CD4-positive, alpha-beta T cell treated with Interleukin-2 at 100 ng/mL for 4 hours (primary cell): Measurements from ENCODE around the gene NR6A1.
"Not testable (repeated sequence)": the region's sequence is repeated elsewhere in the genome, so short reads cannot be mapped to it uniquely, and the experiment has no call there.

Source experiments
- DNase-seq: peaks from one replicate; pipeline ENCODE4 v3.0.0-alpha.2; 2020; ENCODE audit warnings: low spot score

The NR6A1 gene

DNA sequence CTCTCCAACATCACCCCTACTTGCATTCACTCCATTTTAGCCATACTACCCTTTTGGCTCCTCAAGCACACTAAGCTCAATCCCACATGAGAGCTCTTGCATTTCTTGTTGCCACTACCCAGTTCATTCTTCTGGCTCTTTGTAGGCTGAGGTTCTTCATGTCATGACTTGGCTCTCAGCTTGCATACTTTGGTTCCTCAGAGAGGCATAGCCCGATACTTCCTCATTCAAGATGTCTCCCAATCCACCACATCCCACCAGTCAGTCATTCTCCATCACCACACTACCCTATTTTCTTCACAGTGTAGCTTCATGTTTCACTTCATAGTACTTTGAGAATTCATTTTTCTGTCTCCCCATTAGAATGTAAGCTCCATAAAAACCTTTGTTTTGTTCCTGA lies 116.7 kb downstream of the NR6A1 start:
- no peak for DNase-seq

DNA sequence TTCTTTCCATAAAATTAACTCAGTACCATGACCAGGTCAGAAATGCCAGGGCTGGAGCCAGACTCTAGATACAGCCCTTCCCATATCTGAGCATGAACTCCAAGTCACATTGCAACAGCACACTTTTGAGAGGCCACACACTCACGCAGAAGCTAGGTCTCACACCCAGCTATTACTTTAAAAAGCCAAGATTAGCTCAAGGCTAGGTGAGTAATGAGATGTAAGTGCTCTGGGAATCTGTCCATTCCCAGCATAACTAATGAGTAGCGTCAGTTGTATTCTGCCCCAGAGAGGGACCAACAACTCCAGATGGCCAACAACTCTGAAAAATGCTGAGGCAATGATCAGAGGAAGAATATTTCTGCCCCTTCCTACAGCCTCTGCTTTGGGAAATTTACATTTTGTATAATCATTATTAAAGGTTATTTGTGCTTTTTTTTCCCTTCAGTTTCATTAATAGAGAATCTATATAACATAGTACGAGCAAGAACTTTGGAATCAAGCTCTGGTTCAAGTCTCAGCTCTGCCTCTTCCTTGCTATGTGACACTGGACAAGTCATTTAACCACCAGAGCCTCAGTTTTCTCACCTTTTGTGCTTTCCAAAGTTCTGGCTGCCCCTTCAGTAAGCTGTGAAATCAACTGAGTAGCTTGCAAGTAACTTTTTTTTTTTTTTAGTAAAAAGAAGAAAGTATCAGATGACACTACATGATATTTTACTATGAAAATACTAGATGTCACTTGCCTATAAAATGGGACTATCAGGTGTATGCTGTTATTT lies 118.3 kb downstream of the NR6A1 start:
- DNase-seq: no peak

DNA sequence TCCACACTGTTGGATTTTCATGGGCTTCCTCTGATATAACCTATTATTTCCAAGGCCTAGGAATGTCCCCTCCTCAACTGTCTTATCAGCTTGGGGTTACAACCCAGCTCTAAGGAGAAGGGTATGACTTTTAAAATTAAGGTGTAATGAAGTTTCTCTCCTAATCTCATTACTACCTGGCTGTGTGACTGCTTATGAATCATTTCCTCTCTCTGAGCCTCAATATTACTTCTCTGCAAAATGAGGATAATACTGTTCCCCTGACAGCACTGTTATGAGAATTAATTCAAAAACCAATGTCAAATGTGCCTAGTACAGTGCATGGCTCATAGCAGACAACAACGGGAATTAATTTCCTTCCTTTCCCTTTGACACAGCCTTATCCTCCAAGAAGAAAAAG lies 118.9 kb downstream of the NR6A1 start:
- no peak for DNase-seq

DNA sequence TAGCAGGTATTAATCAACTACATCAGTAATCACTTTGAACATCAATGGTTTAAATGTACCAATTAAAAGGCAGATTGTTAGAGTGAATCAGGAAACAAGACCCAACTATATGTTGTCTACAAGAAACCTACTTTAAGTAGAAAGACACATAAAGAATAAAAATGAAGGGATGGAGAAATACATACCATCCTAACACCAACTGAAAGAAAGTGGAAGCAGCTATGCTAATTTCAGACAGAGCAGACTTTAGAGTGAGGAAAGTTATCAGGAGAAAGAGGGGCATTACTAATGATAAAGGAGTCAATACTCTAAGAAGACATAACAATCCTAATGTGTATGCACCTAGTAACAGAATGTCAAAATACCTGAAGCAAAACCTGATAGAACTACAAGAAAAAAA lies 125.8 kb downstream of the NR6A1 start:
- no peak for DNase-seq

DNA sequence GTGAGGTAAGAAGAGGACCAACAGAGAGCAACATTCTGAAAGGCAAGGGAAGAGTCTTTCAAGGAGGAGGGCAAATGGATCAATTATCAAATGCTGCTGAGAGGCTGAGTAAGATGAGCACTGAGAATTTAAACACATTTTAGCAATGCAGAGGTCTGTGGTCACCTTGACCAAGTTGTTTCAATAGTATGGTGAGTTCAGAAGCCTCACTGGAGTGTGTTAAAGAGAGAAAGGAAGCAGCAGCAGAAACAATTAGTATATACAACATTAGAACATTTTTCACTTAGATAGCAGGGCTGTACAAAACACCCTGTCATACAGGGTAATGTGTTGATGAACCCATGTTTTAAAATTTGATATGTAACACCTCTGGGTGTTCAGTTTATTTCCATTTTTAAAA lies 131.5 kb downstream of the NR6A1 start:
- no peak for DNase-seq

DNA sequence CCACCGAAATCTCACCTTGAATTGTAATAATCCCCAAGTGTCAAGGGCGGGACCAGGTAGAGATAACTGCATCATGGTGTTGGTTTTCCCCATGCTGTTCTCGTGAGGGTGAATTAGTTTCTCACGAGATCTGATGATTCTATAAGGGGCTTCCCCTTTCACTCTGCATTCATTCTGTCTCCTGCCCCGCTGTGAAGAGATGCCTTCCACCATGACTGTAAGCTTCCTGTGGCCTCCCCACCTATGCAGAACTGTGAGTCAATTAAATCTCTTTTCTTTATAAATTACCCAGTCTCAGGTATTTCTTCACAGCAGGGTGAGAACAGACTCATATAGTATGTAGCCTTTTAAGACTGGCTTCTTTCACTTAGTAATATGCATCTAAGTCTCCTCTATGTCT lies 135.8 kb downstream of the NR6A1 start:
- DNase-seq: no peak

DNA sequence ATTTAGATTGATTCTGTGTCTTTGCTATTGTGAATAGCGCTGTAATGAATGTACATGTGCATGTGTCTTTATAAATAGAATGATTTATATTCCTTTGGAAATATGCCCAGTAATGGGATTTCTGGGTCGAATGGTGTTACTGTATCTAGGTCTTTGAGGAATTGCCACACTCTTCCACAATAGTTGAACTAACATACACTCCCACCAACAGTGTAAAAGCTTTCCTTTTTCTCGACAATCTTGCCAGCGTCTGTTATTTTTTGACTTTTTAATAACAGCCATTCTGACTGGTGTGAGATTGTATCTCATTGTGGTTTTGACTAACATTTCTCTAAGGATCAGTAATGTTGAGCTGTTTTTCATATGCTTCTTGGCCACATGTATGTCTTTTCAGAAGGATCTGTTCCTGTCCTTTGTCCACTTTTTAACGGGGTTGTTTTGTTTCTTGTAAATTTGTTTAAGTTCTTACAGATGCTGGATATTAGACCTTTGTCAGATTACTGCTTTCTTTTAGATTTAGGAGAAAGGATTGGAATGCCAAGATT lies 139.0 kb downstream of the NR6A1 start:
- no peak for DNase-seq

DNA sequence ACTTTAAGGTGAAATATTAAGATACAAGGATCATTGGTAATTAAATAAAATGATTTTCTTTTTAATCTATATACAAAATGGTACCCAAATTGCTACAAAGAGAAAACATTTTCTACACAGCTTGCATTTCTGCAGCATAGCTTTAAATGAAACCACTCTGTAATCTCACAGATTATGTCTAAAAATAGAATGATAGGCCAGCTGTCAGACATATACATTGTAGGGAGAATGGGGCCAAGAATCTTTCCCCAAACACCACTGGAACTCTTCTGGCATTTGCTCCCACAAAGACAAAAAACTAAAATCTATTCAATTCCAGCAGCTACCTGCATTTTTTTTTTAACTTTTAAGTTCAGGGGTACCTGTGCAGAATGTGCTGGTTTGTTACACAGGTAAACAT lies 139.8 kb downstream of the NR6A1 start:
- DNase-seq: no peak

DNA sequence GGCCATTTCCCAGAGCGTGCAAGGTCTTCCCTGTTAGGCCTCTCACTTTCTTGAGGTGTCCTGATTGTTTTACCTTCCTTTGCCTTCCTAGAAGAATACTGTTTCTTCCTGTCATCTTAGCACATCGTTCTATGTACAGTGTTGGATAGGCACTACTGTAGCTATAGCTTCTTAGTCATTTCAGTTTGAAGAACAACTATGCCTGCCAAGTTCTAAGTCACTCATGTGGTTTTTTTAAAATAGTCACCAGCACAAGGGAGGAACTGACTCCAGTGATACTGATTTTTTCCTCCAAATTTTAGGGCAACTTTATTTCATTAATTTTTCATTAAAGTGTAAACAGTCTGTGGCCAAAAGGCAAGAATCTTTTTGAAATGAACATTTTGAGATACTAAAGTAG lies 141.5 kb downstream of the NR6A1 start:
- DNase-seq: no peak

DNA sequence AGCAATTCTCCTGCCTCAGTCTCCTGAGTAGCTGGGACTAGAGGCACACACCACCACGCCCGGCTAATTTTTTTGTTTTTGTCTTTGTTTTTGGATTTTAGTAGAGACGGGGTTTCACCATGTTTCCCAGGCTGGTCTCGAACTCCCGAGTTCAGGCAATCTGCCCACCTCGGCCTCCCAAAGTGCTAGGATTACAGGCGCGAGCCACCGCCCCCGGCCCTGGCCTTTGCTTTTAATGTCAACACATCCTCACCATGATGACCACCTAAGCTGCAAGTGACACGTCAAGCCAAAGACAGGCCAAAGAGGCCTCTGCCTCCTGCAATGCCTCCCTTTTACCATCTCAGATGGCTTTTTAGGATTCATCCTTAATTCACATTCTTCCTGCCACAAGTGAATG lies 142.4 kb downstream of the NR6A1 start:
- DNase-seq: no peak

DNA sequence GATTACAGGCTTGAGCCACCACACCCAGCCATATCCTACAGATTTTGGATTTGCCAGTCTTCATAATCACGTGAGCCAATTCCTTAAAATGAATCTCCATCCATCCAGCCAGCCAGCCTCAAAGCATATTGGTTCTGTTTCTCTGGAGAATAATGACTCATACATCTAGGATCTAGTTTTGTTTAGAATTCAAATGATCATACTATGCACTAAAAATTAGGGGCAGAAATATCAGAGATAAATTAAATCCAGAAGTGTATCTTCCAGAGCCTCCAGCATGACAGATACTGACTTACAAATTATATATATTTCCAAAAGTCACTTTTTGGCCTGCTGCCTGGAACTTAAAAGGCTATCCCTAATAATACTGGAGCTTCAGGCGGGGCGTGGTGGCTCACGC lies 144.8 kb downstream of the NR6A1 start:
- DNase-seq: no peak

DNA sequence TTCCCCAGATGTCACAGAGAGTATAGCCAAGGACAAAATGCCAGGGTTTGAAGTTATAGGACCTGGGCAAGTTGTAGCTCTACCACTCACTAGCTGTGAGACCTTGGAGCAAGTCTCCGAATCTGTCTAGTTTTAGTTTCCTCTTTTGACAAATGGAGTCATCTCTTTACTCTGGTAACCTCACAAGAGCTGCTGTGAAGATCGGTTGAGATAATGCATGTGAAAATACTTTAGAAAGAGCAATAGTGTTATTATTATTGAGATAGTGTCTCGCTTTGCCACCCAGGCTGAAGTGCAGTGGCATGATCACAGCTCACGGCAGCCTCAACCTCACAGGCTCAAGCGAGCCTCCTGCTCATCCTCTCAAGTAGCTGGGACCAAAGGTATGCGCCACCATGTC lies 146.0 kb downstream of the NR6A1 start:
- DNase-seq: no peak

DNA sequence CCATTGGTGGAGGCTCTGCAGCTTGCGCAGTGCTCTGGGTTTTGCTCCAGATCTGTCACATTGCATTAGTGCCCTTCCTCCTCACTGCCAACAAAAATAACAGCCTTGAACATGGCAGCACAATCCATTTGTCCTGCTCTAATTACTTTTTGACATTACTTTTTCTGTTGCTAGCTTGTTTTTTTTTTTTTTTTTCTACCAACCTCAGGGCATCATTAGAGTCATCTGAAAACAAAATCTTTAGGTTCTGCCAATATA lies 146.4 kb downstream of the NR6A1 start:
- no peak for DNase-seq

DNA sequence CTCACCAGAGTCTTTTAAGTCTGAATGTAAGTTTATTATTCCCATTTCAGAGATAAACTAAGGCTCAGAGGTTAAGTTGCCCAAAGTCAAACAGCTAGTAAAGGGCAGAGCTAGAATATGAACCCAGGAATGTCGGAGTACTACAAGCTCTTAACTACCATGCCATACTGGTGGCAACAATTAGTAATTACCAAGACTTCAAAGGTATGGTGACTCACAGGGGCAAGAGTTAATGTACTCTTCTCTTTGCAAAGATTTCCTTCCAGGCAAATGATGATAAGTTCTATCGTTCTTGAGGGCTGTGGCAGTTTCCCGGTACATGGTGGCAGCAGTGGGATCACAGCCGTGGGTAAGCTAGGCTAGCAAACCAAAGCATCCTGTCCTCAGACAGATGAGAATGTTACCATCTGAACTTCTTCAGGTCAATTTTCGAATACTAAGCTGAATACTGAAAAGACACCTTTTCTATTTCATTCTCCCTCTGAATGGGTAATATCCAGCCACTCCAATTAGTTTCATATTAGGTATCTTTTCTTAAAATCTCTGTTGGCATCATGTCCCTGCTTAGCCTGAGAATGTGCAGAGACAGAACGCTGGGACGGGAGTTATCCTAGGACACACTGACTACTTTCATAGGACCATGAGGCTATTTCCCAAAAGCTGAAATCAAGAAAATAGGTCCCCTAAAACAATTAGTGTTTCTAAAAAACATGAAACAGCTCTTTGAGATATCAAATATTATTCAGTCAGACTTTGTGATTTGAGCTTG lies 147.0 kb downstream of the NR6A1 start:
- DNase-seq: no peak

DNA sequence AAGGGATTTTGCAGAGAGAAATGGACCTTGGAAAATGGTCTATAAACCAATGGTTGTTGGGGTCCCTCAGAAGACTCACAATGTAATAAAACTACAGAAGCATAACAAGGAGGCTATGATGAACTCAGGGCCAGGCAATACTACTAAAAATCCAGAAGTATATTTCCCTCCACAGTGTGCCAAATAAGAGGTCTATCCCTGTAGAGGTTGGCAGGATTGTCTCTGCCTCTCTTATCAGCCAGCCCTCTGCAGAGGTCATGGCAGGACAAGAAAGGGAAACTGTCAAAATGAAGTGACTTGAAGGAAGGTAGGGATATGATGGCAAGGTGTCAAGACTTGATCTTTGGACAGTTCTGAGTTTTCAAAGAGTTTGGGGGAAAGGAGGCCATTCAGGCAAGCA lies 148.2 kb downstream of the NR6A1 start:
- DNase-seq: no peak

DNA sequence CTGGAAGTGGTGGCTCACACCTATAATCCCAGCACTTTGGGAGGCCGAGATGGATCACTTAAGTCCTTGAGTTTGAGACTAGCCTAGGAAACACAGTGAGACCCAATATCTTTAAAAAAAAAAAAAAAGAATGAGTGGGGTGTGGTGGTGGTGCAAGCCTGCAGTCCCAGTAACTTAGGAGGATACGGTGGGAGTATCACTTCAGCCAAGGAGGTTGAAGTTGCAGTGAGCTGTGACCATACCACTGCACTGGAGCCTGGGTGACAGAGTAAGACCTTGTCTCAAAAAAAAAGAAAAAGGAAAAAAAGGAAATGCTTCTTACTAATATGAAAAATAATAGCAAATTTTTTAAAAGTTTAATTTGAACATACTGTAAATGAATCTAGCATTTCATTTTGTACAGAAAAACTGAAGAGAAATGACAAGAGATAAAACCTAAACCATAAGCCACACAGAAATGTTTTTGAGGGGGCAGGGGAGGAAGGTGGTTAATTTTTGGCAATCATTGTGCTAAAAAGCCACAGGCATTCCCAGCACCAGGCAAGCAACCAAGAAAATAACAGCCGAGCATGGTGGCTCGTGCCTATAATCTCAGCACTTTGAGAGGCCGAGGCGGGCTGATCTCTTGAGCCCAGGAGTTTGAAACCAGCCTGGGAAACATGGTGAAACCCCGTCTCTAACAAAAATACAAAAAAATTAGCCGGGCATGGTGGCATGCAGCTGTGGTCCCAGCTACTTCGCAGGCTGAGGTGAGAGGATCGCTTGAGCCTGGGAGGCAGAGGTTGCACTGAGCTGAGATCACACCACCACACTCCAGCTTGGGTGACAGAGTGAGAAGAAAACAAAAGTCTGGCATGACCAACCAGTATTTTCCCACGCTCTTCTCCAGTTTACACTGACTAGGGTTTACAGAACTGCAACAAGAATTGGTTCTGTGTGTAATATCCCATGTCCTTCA lies 149.5 kb downstream of the NR6A1 start:
- peak; percentile 24 for DNase-seq

DNA sequence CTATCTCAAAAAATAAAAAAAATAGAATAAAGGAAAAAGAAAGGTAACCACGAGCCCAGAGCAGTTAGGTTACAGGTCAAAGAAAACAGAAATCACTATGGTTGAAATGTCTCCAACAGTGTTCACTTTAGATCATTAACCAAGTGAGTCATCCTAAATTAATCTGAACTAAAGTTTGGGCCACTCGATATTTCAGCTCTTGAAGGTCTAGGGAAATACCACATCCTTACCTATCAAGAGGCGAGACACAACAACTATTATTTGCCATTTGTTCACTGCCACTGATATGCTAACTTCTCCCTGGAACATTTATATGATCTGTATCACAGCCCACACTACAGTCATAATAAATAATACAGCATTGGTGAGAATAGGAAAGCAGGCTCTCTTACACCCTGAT lies 152.6 kb downstream of the NR6A1 start:
- DNase-seq: no peak

DNA sequence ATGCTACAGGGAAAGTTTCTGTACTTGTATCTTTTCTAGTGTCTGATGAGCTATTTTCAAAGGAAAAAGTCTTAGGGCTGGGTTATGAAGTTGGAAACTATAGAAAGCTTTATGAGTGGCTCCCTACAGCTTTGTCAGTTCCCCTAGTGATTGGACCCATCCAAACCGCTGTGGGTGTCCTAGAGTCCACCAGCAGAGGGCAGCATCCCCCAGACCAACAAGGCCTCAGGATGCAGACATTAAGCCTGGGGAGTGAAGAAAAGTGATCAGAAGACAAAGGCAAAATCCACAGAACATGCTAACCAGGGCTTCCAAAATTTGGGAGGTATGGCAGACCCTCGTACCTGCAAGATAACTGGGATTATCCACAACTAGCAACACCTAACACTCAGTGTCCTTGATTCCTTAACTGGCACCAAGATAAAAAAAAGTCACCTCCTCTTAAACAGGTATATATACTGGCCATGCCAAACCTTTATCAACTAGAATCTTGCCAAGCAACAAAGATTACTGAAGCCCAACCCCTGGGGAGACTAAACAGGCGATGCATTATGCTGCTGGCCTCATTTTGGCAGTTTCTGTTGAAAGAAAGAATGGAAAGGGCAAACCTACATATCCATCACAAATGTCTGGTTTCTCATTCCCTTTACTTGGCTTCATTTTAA lies 153.5 kb downstream of the NR6A1 start:
- peak; percentile 62 for DNase-seq

DNA sequence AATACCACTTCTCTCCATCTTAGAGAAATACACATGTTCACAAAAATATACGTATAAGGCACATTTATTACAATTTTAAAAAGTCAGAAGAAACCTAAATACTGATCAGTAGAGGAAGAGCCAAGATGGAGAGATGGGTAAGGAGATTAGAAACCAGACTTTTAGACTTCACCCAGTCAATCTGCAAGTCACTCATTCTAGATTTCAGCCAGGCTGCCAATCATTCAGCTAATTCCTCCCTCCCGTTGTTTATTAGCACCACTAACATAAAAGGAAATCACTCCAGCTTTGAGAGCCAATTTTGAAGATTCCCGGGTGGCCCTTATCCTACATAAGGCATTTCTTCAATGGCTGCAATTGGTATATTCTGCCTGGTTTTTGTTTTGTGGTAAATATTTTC lies 154.2 kb downstream of the NR6A1 start:
- no peak for DNase-seq

DNA sequence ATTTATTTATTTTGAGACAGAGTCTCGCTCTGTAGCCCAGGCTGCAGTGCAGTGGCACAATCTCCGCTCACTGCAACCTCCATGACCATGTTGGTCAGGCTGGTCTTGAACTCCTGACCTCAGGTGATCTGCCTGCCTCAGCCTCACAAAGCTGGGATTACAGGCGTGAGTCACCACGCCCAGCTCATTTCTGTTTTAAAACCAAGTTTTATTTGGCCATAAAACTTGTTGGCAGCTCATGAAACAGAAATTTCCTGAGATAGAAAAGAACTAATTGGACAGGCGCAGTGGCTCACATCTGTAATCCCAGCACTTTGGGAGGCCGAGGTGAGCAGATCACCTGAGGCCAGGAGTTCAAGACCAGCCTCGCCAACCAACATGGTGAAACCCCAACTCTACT lies 155.3 kb downstream of the NR6A1 start:
- DNase-seq: not testable (repeated sequence)

DNA sequence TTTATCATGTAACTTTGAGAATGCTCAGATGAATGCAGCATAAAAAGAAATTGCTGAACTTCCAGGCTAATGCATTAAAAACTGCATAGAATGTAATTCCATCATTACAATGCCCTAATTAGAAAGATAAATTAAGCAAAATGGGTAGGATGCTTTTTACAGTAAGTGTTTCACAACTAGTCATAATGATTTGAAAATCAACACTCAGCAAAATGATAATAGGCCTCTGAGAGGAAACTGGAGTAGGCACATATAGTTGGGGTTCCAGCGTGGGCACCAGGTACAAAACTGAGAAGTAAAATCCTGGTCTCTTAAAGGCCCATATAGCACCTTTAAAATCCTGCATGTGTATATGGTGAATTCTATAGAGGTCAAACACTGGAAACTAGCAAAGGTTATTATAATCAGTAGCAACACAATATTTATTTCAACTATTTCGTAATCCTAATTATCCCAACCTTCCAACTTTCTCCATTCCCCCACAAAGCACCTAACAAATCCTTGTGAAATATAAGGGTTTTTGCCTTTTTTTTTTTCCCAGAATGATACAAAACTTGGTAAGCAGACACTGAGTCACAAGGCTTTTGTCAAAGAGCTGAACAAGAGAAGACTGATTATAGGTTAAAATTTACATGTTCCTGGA lies 155.9 kb downstream of the NR6A1 start:
- DNase-seq: no peak

DNA sequence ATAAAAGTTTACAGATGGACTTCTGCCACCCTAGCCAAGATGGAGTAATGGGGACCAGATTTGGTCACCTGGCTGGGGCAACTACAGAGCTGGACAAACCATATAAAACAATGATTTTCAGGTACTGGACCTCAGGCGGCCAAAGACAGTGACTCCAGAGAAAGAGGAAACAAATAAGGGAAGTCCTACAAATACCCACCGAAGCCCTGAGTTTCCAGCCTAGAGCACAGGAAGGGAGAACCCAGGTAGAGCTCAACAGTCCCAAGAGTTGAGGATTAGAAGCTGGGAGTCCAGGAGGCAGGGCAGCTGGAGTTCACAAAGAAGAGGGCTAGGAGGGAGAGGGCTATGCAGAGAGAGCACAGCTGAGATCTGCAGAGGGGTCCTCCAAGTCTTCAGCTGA lies 157.3 kb downstream of the NR6A1 start:
- DNase-seq: no peak
